Activated T-cell treated with anti-CD3 and anti-CD28 coated beads for 1 hour (primary cell): ENCODE measurements around the gene TDRD10.

Experiments used
- DNase-seq: peaks from one replicate; pipeline ENCODE4 v3.0.0-alpha.2; 2020; ENCODE audit warnings: low read depth

TDRD10 gene

DNA sequence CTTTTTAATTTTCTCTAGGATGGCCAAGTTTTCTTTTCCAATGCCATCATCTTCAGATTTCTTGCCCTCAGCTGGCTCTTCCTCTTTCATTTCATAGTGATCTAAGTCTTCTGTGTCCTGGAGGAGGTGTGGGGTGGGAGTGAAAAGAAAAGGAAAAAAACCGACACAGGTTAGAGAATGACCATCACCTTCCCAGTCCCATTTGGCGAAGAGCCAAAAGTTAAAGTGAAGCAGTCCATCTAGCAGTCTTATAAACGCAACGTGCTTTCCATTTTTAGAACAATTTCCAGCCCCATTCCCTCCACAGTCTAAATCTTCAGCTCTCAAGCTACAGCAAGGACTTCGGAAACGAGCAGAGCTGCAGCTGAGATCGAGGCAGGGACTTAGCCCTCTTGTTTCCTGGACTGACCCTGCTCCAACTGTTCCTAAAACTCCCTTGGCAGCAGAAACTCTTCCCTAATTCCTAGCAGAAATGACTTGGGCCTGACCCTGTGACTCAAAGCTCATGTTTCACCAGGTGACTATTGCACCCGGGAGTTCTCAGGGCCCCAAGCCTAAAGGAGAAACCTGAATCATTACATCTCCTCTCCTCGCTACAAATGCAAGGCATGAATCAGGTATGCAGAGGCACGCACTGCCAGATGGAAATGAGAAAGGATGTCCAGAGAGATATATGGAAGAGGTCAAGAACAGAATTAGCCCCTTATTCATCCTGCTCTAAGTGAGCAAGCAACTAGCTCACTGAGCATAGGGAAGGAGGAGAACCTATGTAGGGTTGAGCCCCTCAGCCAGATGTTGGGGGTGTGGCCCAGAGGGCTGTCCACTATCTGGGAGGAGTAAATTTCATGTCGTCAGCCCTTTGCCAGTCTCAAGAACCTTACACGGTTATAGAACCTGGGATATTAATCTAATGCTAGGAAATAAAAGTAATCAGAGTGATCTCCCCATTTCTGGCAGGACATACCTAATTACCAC lies 51.3 kb downstream of the TDRD10 start:
- no peak for DNase-seq

DNA sequence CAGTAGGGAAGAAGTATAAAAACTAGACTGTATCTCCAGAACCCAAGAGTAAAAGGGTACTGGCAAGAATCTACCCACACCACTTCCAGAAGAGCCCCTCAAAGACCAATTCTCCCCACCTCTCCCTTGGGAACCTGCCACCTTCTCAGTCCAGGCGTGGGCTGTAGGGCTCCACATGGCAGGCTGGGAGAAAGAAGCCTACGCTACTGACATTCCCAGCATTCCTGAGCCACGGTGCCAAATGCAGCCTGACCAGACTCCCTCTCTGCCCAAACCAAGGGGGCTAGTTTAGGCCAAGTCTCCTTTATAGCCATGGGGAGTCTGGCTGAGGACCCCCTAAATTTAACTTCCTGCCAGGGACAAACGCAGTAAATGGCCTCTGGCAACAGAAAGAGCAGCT lies 54.4 kb downstream of the TDRD10 start:
- no peak for DNase-seq

GRCh38 chr1:154557248-154557938 lies 55.4 kb downstream of the TDRD10 start:
- no peak for DNase-seq

DNA sequence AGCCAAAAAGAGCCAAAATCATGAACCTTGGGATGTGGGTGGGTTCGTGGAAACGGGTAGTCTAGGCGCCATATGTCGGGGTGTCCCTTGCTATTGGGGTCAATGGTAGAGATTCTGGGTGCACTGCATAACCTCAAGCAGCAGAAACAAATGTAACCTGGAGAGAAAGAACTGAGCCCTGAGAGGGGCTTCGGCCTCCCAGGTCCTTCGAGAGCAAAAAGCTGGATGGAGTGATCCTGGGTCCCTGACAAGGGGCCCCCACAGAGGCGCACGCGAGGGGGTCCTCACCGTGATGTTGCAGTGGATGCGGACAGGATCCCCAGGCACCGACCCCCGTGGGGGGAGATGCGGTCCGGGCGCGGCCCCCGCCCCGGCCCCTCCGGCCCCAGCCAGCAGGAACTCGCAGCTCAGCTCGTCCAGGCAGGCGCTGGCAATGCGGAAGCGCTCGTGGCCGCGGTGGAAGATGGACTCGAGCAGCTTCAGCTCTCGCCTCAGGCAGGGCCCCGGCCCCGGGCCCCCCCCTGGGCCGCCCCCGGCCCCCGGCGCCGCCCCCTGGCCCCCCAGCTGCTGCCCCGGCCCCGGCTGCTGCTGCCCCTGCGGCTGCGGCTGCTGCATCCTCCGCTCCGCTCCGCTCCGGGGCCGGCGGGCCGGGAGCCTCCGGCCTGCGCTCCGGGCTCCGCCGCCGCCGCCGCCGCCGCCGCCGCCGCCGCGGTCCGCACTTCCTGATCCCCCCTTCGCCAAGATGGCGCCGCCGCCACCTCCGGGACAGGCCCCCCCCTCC lies 56.1 kb downstream of the TDRD10 start, which contains the start of gene UBE2Q1:
TSS of gene UBE2Q1 (minus strand) at position 724 of the 781 bp plus-strand sequence. CDS start at position 615, 109 bp downstream.
- DNase-seq: peak; percentile 24

DNA sequence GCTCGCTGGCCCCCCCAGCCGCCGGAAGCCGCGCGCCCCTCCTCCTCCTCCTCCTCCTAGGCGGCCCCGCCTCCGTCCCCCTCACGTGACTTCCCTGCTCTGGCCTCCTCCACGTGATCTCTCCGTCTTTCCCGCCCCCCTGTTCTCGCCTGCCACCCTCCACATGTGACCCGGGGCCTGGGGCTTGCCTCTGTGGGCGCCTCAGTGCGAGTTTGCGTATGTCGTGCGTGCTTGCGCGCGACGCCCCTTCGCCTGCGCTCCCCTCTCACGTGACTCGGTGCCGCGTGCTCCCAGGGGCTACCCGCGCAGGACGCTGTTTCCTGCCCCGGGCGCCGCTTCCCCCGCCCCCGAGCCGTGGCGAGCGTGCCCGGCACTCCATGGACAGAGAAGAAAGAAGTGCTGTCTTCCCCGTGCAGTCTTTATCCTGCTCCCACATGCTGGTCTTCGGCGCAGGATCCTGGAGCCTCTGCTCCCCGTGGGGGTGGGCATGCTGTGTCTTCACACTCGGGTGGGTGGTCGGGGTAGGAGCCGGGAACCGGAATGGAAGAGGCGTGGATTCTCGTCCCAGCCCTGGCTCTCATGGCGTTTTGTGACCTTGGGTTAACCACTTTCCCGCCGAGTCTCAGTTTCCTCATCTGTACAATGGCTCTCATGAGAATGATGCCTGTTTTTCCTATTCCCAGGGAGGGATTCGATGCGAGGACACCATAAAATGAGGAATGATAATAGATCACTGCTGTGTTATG lies 56.9 kb downstream of the TDRD10 start:
- peak; percentile 99 for DNase-seq

- peak; percentile 67 for DNase-seq
These were observed 57.5 kb downstream of the TDRD10 start for GRCh38 chr1:154559466-154560044.

DNA sequence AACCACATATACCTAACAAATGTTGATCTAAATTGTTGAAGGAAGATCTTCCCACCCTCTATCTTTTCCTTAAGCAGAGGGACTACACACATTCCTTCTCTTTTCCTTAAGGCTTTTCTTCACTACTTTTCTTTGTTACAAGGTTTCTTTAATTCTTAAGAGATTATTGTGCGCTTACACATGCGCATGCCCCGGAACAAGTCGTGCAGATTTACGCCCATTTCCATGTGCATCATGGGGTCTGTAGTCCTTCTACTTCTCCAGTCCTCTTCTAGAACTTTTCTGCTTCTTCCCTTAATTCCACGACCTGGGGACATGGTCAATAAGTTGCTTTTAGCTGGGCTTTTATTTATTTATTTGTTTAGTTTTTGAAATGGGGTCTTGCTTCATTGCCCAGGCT lies 63.9 kb downstream of the TDRD10 start:
- DNase-seq: no peak

GRCh38 chr1:154567386-154568156 lies 65.6 kb downstream of the TDRD10 start, which contains the start of gene CHRNB2:
CHRNB2 (plus strand) TSS chr1:154567778; CDS start chr1:154568045, 267 bp downstream.
- peak; percentile 60 for DNase-seq

DNA sequence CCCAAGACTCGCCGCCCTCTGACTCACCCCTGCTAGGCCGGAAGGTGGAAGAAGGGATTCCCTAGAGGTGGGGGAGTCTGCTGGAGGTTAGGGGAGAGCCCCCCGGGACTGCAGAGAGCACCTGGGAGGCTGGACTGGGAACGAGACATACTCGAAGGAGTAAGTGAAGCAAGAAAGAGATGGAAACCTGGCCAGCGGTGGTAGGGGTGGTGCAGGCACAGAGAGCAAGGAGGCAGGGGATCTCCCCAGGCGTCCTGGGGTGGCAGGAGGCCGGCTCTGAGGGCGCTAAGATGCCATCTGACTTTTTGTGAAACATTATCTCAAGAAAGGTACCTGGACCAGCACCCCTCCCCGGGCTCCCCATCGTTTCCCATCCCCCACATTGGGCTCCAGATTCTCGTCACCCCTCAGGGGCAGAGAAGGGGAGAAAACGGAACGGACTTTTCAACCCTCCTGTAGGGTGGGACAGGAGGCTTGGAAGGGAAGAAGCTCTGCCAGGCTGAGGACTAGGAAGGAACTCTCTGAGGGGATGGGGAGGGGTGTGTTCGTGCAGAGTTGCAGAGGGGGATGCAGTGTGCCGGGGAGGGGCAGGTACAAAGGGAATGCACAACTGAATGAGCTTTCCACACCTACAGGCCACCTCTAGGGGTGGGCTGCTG lies 66.3 kb downstream of the TDRD10 start:
- no peak for DNase-seq

- no peak for DNase-seq
These were observed 69.4 kb downstream of the TDRD10 start for GRCh38 chr1:154571244-154571963.

DNA sequence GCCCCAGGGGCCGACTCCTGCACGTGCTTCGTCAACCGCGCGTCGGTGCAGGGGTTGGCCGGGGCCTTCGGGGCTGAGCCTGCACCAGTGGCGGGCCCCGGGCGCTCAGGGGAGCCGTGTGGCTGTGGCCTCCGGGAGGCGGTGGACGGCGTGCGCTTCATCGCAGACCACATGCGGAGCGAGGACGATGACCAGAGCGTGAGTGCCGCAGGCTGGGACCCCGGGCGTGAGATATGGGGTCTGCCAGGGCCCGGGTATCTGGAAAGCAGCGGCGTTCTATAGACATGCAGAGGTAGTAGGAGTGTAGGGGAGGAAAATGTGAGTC lies 69.9 kb downstream of the TDRD10 start:
- no peak for DNase-seq

- no peak for DNase-seq
These were observed 70.6 kb downstream of the TDRD10 start for GRCh38 chr1:154572468-154573167.

DNA sequence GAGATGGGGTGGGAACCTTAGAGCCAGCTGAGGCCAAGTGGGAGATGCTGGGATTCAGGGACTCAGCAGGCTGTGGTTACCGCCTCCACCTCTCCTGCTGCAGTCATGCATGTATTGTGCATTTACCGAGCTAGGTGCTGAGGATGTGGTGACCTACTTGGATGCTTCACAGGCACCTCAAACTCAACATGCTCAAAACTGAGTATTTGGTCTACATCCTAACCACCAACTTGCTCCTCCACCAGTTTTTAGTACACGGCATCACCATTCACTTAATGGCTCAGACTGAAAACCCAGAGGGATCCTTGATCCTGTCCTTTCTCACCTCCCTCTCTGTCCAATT lies 71.1 kb downstream of the TDRD10 start:
- no peak for DNase-seq

- no peak for DNase-seq
These were observed 72.7 kb downstream of the TDRD10 start for GRCh38 chr1:154574716-154575115.

- no peak for DNase-seq
These were observed 73.3 kb downstream of the TDRD10 start for GRCh38 chr1:154575147-154575927.

GRCh38 chr1:154575951-154576566 lies 74.0 kb downstream of the TDRD10 start:
- DNase-seq: no peak

DNA sequence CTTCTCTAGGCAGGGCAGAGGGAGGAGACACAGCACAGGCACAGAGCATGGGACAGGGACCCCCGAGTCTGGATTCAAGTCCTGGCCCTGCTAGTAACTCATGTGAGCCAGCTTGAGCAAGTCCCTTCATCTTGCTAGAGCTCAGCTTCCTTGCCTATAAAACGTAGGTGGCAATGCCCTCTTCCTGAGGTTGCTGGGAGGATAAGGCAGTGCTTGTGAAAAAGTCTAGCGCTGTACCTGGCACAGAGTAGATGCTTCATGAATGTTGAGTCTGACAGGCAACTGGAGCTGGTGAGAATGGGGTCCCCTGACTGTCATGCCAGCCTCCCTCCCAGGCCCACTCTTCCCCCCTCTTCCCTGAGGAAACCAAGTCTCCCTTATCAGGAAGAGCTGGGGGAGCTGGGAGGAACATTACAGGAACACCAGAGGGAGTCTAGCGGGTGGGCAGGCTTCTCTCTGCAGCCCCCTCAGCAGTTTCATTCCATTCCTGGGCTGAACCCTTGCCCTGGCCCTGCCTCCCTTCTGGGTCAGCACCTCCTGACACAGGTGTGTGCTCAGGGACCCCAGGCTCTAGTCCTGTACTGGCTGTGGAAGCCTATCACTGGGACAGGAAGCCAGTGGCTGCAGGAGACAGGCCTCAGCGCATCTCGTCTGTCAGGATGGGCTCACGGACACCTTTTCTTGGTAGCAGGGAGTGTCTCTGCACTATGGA lies 75.5 kb downstream of the TDRD10 start:
- DNase-seq: no peak
